H9 (cell line): Measurements from ENCODE around the gene G3BP2. TPM values are rescaled to one million over a fixed set of nuclear protein-coding genes. Genes with fewer than 3 reads are reported as not detected.

ENCODE experiments used
- DNase-seq: peaks from one replicate; pipeline ENCODE4 v3.0.0-alpha.2; 2017
- H2AFZ ChIP-seq: one replicate; pipeline ENCODE4 v1.6.1; 2013; ENCODE audit warnings: mild to moderate bottlenecking, low read length, control low read depth, moderate library complexity
- H2AK5ac ChIP-seq: 2 replicates; pipeline ENCODE4 v1.6.1; 2013; ENCODE audit warnings: low read length, control low read depth, mixed read lengths; ENCODE audit not compliant: insufficient read length
- H2BK120ac ChIP-seq: one replicate; pipeline ENCODE4 v1.6.1; 2013; ENCODE audit warnings: low read depth, mild to moderate bottlenecking, low read length, control low read depth, inconsistent platforms; ENCODE audit not compliant: poor library complexity, severe bottlenecking
- H2BK12ac ChIP-seq: 2 replicates; pipeline ENCODE4 v1.6.1; 2013; ENCODE audit warnings: low read length, control low read depth, mixed read lengths, low read depth; ENCODE audit not compliant: insufficient read length
- H2BK15ac ChIP-seq: 2 replicates; pipeline ENCODE4 v1.6.1; 2013; ENCODE audit warnings: low read depth, low read length, control low read depth
- H2BK20ac ChIP-seq: one replicate; pipeline ENCODE4 v1.6.1; 2013; ENCODE audit warnings: low read depth, mild to moderate bottlenecking, low read length, control low read depth, inconsistent platforms; ENCODE audit not compliant: poor library complexity, severe bottlenecking
- H2BK5ac ChIP-seq: 2 replicates; pipeline ENCODE4 v1.6.1; 2013; ENCODE audit warnings: low read length, control low read depth, mixed read lengths; ENCODE audit not compliant: insufficient read length
- H3K14ac ChIP-seq: 2 replicates; pipeline ENCODE4 v1.6.1; 2013; ENCODE audit warnings: low read length, control low read depth; ENCODE audit not compliant: insufficient read depth
- H3K18ac ChIP-seq: 2 replicates; pipeline ENCODE4 v1.6.1; 2013; ENCODE audit warnings: low read depth, mild to moderate bottlenecking, mixed read lengths, low read length, control low read depth; ENCODE audit not compliant: insufficient read length
- H3K23ac ChIP-seq: 2 replicates; pipeline ENCODE4 v1.6.1; 2013; ENCODE audit warnings: low read length, control low read depth, mixed read lengths, low read depth; ENCODE audit not compliant: insufficient read length
- H3K23me2 ChIP-seq: 2 replicates; pipeline ENCODE4 v1.6.1; 2013; ENCODE audit warnings: low read depth, mild to moderate bottlenecking, mixed read lengths, low read length, control low read depth; ENCODE audit not compliant: insufficient read length, poor library complexity, severe bottlenecking
- H3K27ac ChIP-seq: 2 replicates; pipeline ENCODE4 v1.5.1; 2013; ENCODE audit warnings: low read length, control low read depth, mixed read lengths, low read depth; ENCODE audit not compliant: insufficient read length
- H3K27me3 ChIP-seq: 2 replicates; pipeline ENCODE4 v1.6.1; 2013; ENCODE audit warnings: low read length, control low read depth, inconsistent platforms; ENCODE audit not compliant: insufficient read depth
- H3K4ac ChIP-seq: 2 replicates; pipeline ENCODE4 v1.6.1; 2013; ENCODE audit warnings: low read depth, mild to moderate bottlenecking, control low read depth, inconsistent platforms, low read length, moderate library complexity
- H3K4me1 ChIP-seq: 2 replicates; pipeline ENCODE4 v1.6.1; 2013; ENCODE audit warnings: low read length, control low read depth, inconsistent platforms; ENCODE audit not compliant: insufficient read depth
- H3K4me2 ChIP-seq: 2 replicates; pipeline ENCODE4 v1.6.1; 2013; ENCODE audit warnings: low read length, control low read depth, mixed read lengths; ENCODE audit not compliant: insufficient read length, insufficient read depth
- H3K56ac ChIP-seq: 2 replicates; pipeline ENCODE4 v1.6.1; 2013; ENCODE audit warnings: low read depth, mild to moderate bottlenecking, mixed read lengths, low read length, control low read depth; ENCODE audit not compliant: insufficient read length
- H3K79me1 ChIP-seq: 2 replicates; pipeline ENCODE4 v1.6.1; 2013; ENCODE audit warnings: low read depth, mild to moderate bottlenecking, moderate library complexity, low read length, control low read depth, inconsistent platforms; ENCODE audit not compliant: insufficient read depth, poor library complexity, severe bottlenecking
- H3K79me2 ChIP-seq: 2 replicates; pipeline ENCODE4 v1.6.1; 2013; ENCODE audit warnings: low read length, control low read depth, inconsistent platforms; ENCODE audit not compliant: insufficient read depth
- H3K9ac ChIP-seq: 2 replicates; pipeline ENCODE4 v1.6.1; 2013; ENCODE audit warnings: low read length, control low read depth, mixed read lengths; ENCODE audit not compliant: insufficient read length; ENCODE audit errors: extremely low read depth
- H3K9me3 ChIP-seq: one replicate; pipeline ENCODE4 v1.6.1; 2013; ENCODE audit warnings: low read depth, low read length, inconsistent platforms; ENCODE audit not compliant: control insufficient read depth
- H3T11ph ChIP-seq: one replicate; pipeline ENCODE4 v1.6.1; 2013; ENCODE audit warnings: mild to moderate bottlenecking, low read length, control low read depth, inconsistent platforms
- H4K20me1 ChIP-seq: one replicate; pipeline ENCODE4 v1.6.1; 2013; ENCODE audit not compliant: control insufficient read depth, insufficient read length, insufficient read depth
- H4K5ac ChIP-seq: 2 replicates; pipeline ENCODE4 v1.6.1; 2013; ENCODE audit warnings: low read depth, mild to moderate bottlenecking, mixed read lengths, low read length, control low read depth; ENCODE audit not compliant: insufficient read length
- H4K8ac ChIP-seq: replicated peaks from 2 replicates; pipeline ENCODE4 v1.6.1; 2013; ENCODE audit warnings: low read length, control low read depth, mixed read lengths, low read depth; ENCODE audit not compliant: insufficient read length
- H4K91ac ChIP-seq: 2 replicates; pipeline ENCODE4 v1.6.1; 2013; ENCODE audit warnings: low read depth, mild to moderate bottlenecking, moderate library complexity, mixed read lengths, low read length, control low read depth; ENCODE audit not compliant: insufficient read length
- H3K27ac Mint-ChIP-seq, 3 experiments: 2 replicates in 2 of 3; 3 replicates in 1 of 3; pipeline ENCODE4 v1.8.0; 2020 to 2021; ENCODE audit warnings: mixed read lengths in 3 of 3, mild to moderate bottlenecking in 1 of 3, moderate library complexity in 1 of 3
- H3K27me3 Mint-ChIP-seq: 2 replicates; pipeline ENCODE4 v1.8.0; 2021; ENCODE audit warnings: low read depth, mild to moderate bottlenecking, moderate library complexity, mixed read lengths
- H3K36me3 Mint-ChIP-seq, 3 experiments: 2 replicates in 2 of 3; 3 replicates in 1 of 3; pipeline ENCODE4 v1.8.0; 2020 to 2021; ENCODE audit warnings: low read depth in 3 of 3, mixed read lengths in 3 of 3; ENCODE audit not compliant: insufficient read depth in 1 of 3
- H3K4me1 Mint-ChIP-seq, 2 experiments: 2 replicates each; pipeline ENCODE4 v1.8.0; 2020; ENCODE audit warnings: mixed read lengths in 2 of 2
- H3K4me3 Mint-ChIP-seq, 2 experiments: 2 replicates in 1 of 2; 3 replicates in 1 of 2; pipeline ENCODE4 v1.8.0; 2020 to 2021; ENCODE audit warnings: mild to moderate bottlenecking in 2 of 2, mixed read lengths in 2 of 2, moderate library complexity in 1 of 2
- H3K9me3 Mint-ChIP-seq, 2 experiments: 2 replicates in 1 of 2; 3 replicates in 1 of 2; pipeline ENCODE4 v1.8.0; 2020; ENCODE audit warnings: mild to moderate bottlenecking in 2 of 2, mixed read lengths in 2 of 2, moderate library complexity in 1 of 2
- CTCF ChIP-seq: fragments of 200-600 bp; sonication (generic); conservative IDR thresholded peaks from 3 replicates; pipeline ENCODE4 v1.8.0; 2021; ENCODE audit warnings: antibody characterized with exemption, mild to moderate bottlenecking
- WGBS: extraction: QIAGEN DNeasy Blood & Tissue Kit; methylation state at CpG from one replicate; pipeline ENCODE4 v1.1.7; 2013; ENCODE audit warnings: missing lambda C conversion rate, low lambda C conversion rate, mixed read lengths; ENCODE audit not compliant: insufficient read length; ENCODE audit errors: extremely low coverage; 5-methylcytosine and 5-hydroxymethylcytosine counted together
- total RNA-seq: library from RNA; stranded (reverse); gene quantifications from 2 replicates; pipeline ENCODE4 v1.2.1, GENCODE V29; 2021

The G3BP2 gene
- total RNA-seq, 1 experiment from 2014 or later, result 405 TPM

- H2BK20ac ChIP-seq, result peak overlapping the region; percentile 83
- H3K4me1 Mint-ChIP-seq, result no peaks in the 10 kb centered on the region
Observed at GRCh38 chr4:75599647-75600046, 73.6 kb downstream of the G3BP2 start.

More at GRCh38 chr4:75599647-75600046, 73.6 kb downstream of the G3BP2 start:
- Histone ChIP-seq H3K18ac (no peak overlapping the region), H3K9me3 (no peaks in the 10 kb centered on the region), H2BK5ac (no peak overlapping the region), H2BK15ac (no peak overlapping the region), H2AK5ac (no peak overlapping the region), H2AFZ (no peak overlapping the region), H4K91ac (no peak overlapping the region), H3K27me3 (no peaks in the 10 kb centered on the region), H3K27ac (no peak overlapping the region), H3K23me2 (no peaks in the 10 kb centered on the region), H2BK12ac (no peak overlapping the region), H4K20me1 (no peaks in the 10 kb centered on the region), H2BK120ac (no peak overlapping the region), H3T11ph (no peak overlapping the region), H3K4ac (no peak overlapping the region), H4K5ac (no peak overlapping the region), H3K14ac (no peak overlapping the region), H3K79me2 (no peaks in the 10 kb centered on the region), H3K9ac (no peak overlapping the region), H4K8ac (no peak overlapping the region), H3K79me1 (no peaks in the 10 kb centered on the region), H3K56ac (no peak overlapping the region), H3K4me1 (no peaks in the 10 kb centered on the region), H3K4me2 (no peak overlapping the region), H3K23ac (no peak overlapping the region)
- Mint-ChIP-seq H3K4me3 (no peak overlapping the region), H3K36me3 (no peaks in the 10 kb centered on the region), H3K9me3 (no peaks in the 10 kb centered on the region), H3K27me3 (no peaks in the 10 kb centered on the region), H3K27ac (no peak overlapping the region)
- no CpG with 5 or more reads among the region's 4 CpGs for WGBS
- TF ChIP-seq CTCF, result no peak
- DNase-seq, result no peak
